H1 (cell line): ENCODE data around the gene DYNC1I2. TPM values are rescaled to one million over a fixed set of nuclear protein-coding genes. Genes with fewer than 3 reads are reported as not detected.

Experiments used
- CBX8 ChIP-seq: fragments of 300-800, 300-1000 bp; sonication (generic); IDR thresholded peaks from 2 replicates; pipeline ENCODE4 v1.7.1; 2016; ENCODE audit warnings: low read depth, low read length, borderline replicate concordance
- RXRA ChIP-seq: IDR thresholded peaks from 2 replicates; pipeline ENCODE4 v1.6.1; 2011; ENCODE audit warnings: low read depth, mild to moderate bottlenecking, low read length, moderate library complexity; ENCODE audit not compliant: insufficient read depth
- SP4 ChIP-seq: IDR thresholded peaks from 2 replicates; pipeline ENCODE4 v1.6.1; 2012; ENCODE audit warnings: low read length, inconsistent platforms
- polyA plus RNA-seq, 7 experiments: library from polyadenylated mRNA; depleted of rRNA in 3 of 7; stranded (reverse) in 5 of 7; unstranded in 2 of 7; fragments of >200 nt in 5 of 7; fragments of 200-250 nt in 2 of 7; gene quantifications; 1 replicate in 5 of 7; 2 replicates in 1 of 7; 4 replicates in 1 of 7; pipeline versions ENCODE4 v1.2.1 to v1.2.3, GENCODE V29; 2011 to 2013; ENCODE audit warnings: missing spikeins in 2 of 7, mixed read lengths in 2 of 7
- total RNA-seq: library from RNA; stranded (reverse); fragmentation: NEBNext Ultra II Directional; extraction: Animal tissue kit (Norgen Biotek cat#: 25700); gene quantifications from 2 replicates; pipeline ENCODE4 v1.2.1, GENCODE V29; 2021
- TF ChIP-seq, protein P1 (sequence below): IDR thresholded peaks from 2 replicates; pipeline ENCODE4 v1.6.1; 2011; ENCODE audit warnings: low read depth, mild to moderate bottlenecking, low read length; ENCODE audit not compliant: insufficient read depth
- TF ChIP-seq, protein P2 (sequence below): fragments of 300-600 bp; sonication (generic); IDR thresholded peaks from 2 replicates; pipeline ENCODE4 v1.7.1; 2012; ENCODE audit warnings: low read length, moderate library complexity, mild to moderate bottlenecking, inconsistent platforms; ENCODE audit not compliant: insufficient replicate concordance

The DYNC1I2 gene
- total and polyA plus RNA-seq, 2 of the 8 experiments (the other 6 are each of a cell fraction or from before 2014, with no cell fraction given): 67.3 to 68.1 TPM

DNA sequence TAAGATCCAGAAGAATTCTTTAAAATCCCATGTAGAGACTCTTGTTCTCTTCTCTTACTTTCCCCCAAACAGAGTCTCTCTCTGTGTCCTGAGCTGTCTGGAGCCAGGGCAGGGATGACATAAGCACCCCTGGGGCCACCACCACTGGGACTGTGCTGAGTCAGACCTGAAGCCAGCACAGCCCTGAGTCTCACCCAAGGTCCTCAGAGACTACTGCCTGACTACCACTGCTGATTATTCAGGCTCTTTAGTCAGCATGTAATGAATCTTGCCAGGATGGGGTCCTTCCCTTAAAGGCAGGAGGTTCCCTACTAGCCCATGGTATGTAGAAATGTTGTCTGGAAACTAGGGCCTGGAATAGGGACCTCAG lies 34.9 kb upstream of the DYNC1I2 start (continued):
- TF ChIP-seq SP4 (no peak), CBX8 (no peak), RXRA (no peak)
- TF ChIP-seq, protein P1, sequence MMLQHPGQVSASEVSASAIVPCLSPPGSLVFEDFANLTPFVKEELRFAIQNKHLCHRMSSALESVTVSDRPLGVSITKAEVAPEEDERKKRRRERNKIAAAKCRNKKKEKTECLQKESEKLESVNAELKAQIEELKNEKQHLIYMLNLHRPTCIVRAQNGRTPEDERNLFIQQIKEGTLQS: no peak
- TF ChIP-seq, protein P2, sequence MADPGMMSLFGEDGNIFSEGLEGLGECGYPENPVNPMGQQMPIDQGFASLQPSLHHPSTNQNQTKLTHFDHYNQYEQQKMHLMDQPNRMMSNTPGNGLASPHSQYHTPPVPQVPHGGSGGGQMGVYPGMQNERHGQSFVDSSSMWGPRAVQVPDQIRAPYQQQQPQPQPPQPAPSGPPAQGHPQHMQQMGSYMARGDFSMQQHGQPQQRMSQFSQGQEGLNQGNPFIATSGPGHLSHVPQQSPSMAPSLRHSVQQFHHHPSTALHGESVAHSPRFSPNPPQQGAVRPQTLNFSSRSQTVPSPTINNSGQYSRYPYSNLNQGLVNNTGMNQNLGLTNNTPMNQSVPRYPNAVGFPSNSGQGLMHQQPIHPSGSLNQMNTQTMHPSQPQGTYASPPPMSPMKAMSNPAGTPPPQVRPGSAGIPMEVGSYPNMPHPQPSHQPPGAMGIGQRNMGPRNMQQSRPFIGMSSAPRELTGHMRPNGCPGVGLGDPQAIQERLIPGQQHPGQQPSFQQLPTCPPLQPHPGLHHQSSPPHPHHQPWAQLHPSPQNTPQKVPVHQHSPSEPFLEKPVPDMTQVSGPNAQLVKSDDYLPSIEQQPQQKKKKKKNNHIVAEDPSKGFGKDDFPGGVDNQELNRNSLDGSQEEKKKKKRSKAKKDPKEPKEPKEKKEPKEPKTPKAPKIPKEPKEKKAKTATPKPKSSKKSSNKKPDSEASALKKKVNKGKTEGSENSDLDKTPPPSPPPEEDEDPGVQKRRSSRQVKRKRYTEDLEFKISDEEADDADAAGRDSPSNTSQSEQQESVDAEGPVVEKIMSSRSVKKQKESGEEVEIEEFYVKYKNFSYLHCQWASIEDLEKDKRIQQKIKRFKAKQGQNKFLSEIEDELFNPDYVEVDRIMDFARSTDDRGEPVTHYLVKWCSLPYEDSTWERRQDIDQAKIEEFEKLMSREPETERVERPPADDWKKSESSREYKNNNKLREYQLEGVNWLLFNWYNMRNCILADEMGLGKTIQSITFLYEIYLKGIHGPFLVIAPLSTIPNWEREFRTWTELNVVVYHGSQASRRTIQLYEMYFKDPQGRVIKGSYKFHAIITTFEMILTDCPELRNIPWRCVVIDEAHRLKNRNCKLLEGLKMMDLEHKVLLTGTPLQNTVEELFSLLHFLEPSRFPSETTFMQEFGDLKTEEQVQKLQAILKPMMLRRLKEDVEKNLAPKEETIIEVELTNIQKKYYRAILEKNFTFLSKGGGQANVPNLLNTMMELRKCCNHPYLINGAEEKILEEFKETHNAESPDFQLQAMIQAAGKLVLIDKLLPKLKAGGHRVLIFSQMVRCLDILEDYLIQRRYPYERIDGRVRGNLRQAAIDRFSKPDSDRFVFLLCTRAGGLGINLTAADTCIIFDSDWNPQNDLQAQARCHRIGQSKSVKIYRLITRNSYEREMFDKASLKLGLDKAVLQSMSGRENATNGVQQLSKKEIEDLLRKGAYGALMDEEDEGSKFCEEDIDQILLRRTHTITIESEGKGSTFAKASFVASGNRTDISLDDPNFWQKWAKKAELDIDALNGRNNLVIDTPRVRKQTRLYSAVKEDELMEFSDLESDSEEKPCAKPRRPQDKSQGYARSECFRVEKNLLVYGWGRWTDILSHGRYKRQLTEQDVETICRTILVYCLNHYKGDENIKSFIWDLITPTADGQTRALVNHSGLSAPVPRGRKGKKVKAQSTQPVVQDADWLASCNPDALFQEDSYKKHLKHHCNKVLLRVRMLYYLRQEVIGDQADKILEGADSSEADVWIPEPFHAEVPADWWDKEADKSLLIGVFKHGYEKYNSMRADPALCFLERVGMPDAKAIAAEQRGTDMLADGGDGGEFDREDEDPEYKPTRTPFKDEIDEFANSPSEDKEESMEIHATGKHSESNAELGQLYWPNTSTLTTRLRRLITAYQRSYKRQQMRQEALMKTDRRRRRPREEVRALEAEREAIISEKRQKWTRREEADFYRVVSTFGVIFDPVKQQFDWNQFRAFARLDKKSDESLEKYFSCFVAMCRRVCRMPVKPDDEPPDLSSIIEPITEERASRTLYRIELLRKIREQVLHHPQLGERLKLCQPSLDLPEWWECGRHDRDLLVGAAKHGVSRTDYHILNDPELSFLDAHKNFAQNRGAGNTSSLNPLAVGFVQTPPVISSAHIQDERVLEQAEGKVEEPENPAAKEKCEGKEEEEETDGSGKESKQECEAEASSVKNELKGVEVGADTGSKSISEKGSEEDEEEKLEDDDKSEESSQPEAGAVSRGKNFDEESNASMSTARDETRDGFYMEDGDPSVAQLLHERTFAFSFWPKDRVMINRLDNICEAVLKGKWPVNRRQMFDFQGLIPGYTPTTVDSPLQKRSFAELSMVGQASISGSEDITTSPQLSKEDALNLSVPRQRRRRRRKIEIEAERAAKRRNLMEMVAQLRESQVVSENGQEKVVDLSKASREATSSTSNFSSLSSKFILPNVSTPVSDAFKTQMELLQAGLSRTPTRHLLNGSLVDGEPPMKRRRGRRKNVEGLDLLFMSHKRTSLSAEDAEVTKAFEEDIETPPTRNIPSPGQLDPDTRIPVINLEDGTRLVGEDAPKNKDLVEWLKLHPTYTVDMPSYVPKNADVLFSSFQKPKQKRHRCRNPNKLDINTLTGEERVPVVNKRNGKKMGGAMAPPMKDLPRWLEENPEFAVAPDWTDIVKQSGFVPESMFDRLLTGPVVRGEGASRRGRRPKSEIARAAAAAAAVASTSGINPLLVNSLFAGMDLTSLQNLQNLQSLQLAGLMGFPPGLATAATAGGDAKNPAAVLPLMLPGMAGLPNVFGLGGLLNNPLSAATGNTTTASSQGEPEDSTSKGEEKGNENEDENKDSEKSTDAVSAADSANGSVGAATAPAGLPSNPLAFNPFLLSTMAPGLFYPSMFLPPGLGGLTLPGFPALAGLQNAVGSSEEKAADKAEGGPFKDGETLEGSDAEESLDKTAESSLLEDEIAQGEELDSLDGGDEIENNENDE: no peak
